Spleen (tissue), 3 donors: Measurements from ENCODE around the gene TSPAN18.

ENCODE experiments used
- POLR2A ChIP-seq, 3 donors: fragments of 450-650 bp; IDR thresholded peaks; one replicate each; pipeline ENCODE4 v1.5.1; 2017; ENCODE audit warnings: antibody characterized with exemption in 3 of 3, mild to moderate bottlenecking in 1 of 3
- POLR2AphosphoS5 ChIP-seq, 3 donors: sonication (generic); formaldehyde crosslinking; IDR thresholded peaks; one replicate each; pipeline ENCODE4 v1.5.1; 2017; ENCODE audit warnings: antibody characterized with exemption in 3 of 3

DNA sequence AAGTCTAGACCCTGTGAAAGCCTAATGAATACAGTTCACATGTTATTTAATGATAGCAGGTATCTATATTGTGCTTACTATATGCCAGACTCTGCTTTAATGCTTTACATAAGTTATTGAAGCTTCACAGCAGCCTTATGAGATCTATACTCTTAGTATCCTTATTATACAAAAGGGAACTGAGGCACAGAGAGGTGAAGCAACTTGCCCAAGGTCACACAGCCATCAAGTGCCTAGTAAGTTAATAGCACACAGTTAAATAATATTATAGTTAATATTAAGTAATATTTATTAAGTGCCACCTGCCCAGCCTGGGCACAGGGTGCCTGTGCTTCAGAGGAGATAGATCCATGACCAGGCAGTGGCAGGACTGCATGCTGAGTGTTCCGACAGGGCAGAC is 145.8 kb downstream of the TSPAN18 start:
- TF ChIP-seq POLR2A (IDR thresholded peaks at IDR 0.05) (no peak), POLR2AphosphoS5 (IDR thresholded peaks at IDR 0.05) (no peak)
